ENCODE measurements around the gene SHISA5. TPM values are rescaled to one million over a fixed set of nuclear protein-coding genes. Genes with fewer than 3 reads are reported as not detected.

SHISA5 gene
- total and polyA plus RNA-seq, 2 of the 8 experiments (the other 6 are each of a cell fraction or from before 2014, with no cell fraction given): 196 to 315 TPM

- H3K4me2 ChIP-seq (ENCODE audit: insufficient read depth in 1 of 2, low read depth in 2 of 2, low read length in 2 of 2): no peak overlapping the region
- no peak overlapping the region for H2AK5ac ChIP-seq (ENCODE audit: low read depth, low read length)
- H4K20me1 ChIP-seq (replicated peaks in 1 of 2; ENCODE audit: control insufficient read depth in 1 of 2, insufficient read depth in 2 of 2, low read length in 2 of 2): peaks cover 0 to 2% of the 10 kb centered on the region in 2 experiments
- H3K27me3 ChIP-seq (replicated peaks in 1 of 4; ENCODE audit: control insufficient read depth in 3 of 4, extremely low read depth in 1 of 4, insufficient read depth in 3 of 4, low read length in 3 of 4): peaks cover 0 to 3% (median 0%) of the 10 kb centered on the region in 4 experiments; a peak in 2 of 7 replicates
- ChIA-PET CTCF (ENCODE audit: partially characterized antibody) (interaction anchor here (1.0 to 2.1 kb wide), 5 partner anchors 15 to 65 kb away, joined by 3 to 10 read pairs (median 5); no protein-coding TSS in a partner anchor), POLR2A (ENCODE audit: partially characterized antibody) (interaction anchor here (1.1 to 2.7 kb wide), 2 partner anchors 27 to 35 kb away, joined by 3 to 20 read pairs; a partner anchor contains a TSS)
- DNase-seq (ENCODE audit: low read depth in 1 of 2, low spot score in 2 of 2): peak in 1 of 2 experiments; percentile 42
- H4K5ac ChIP-seq (ENCODE audit: insufficient read length, low read depth, low read length): no peak overlapping the region
- H2BK20ac ChIP-seq (ENCODE audit: low read length): no peak overlapping the region
- 91% methylated on average over 7 of the region's 7 CpGs; no CpG with 5 or more reads in 1 of the 2 experiments for WGBS, 2 experiments (ENCODE audit: extremely low coverage in 1 of 2, insufficient coverage in 1 of 2, insufficient read length in 1 of 2, insufficient replicate concordance in 2 of 2, low coverage in 1 of 2, low lambda C conversion rate in 2 of 2, missing lambda C conversion rate in 1 of 2)
- H2BK12ac ChIP-seq (ENCODE audit: low read depth, low read length): peak overlapping the region; percentile 2; the same call in 1 of the 2 replicates
- H2BK5ac ChIP-seq (ENCODE audit: low read depth, low read length): peak overlapping the region; percentile 18; the same call in 1 of the 2 replicates
- peaks cover 11% of the 10 kb centered on the region; the same call in 1 of the 2 replicates for H3K23me2 ChIP-seq (ENCODE audit: low read depth, low read length)
- H3K4me1 ChIP-seq (replicated peaks in 1 of 4; ENCODE audit: control insufficient read depth in 3 of 4, insufficient read depth in 4 of 4, low read length in 3 of 4): peaks cover 0 to 14% (median 10%) of the 10 kb centered on the region in 4 experiments; a peak in 6 of 7 replicates
- H4K91ac ChIP-seq (replicated peaks; ENCODE audit: insufficient read length, low read length): no peak overlapping the region
- H3K27ac ChIP-seq (ENCODE audit: low read depth, low read length): peak overlapping the region; percentile 30; the same call in 1 of the 2 replicates
- no peak for FAIRE-seq
- H3K4me3 ChIP-seq (ENCODE audit: extremely low read depth in 1 of 4, insufficient read depth in 2 of 4, low read depth in 3 of 4, low read length in 4 of 4): no peak overlapping the region
- peaks cover 0 to 3% of the 10 kb centered on the region in 2 experiments; a peak in 1 of 4 replicates for H3K79me2 ChIP-seq (ENCODE audit: control insufficient read depth in 1 of 2, insufficient read depth in 2 of 2, low read length in 2 of 2)
- no peak overlapping the region for H3K23ac ChIP-seq (ENCODE audit: insufficient read length)
- peaks cover 9% of the 10 kb centered on the region for H3K79me1 ChIP-seq (ENCODE audit: low read depth, low read length)
- no peaks in the 10 kb centered on the region for H3K9me3 ChIP-seq (ENCODE audit: insufficient read depth in 2 of 2, low read depth in 1 of 2, low read length in 1 of 2)
- no peak overlapping the region for H3K4ac ChIP-seq (replicated peaks; ENCODE audit: insufficient read length, low read depth, low read length)
- H2BK120ac ChIP-seq (replicated peaks; ENCODE audit: low read depth, low read length): no peak overlapping the region
- no peak overlapping the region for H3K14ac ChIP-seq (ENCODE audit: insufficient read length)
- H4K8ac ChIP-seq (ENCODE audit: extremely low read depth, insufficient read depth, low read length): peak overlapping the region; percentile 62; the same call in 1 of the 2 replicates
- H2BK15ac ChIP-seq (ENCODE audit: low read length): peak overlapping the region; percentile 65; the same call in 1 of the 2 replicates
- peak overlapping the region in 1 of 4 experiments; percentile 3; a peak in 2 of 7 replicates for H3K9ac ChIP-seq (replicated peaks in 1 of 4; ENCODE audit: extremely low read depth in 1 of 4, low read depth in 3 of 4, low read length in 3 of 4)
- H2AFZ ChIP-seq (ENCODE audit: low read length): no peak overlapping the region
- no peak overlapping the region for H3K18ac ChIP-seq (ENCODE audit: extremely low read depth, low read length)
- H3K36me3 ChIP-seq (ENCODE audit: control insufficient read depth in 2 of 4, insufficient read depth in 4 of 4, low read length in 3 of 4): peaks cover 0 to 13% (median 5%) of the 10 kb centered on the region in 4 experiments; a peak in 4 of 8 replicates
- no peak overlapping the region for H3K56ac ChIP-seq (replicated peaks; ENCODE audit: insufficient read length, low read depth, low read length)
- TF ChIP-seq, protein P1, sequence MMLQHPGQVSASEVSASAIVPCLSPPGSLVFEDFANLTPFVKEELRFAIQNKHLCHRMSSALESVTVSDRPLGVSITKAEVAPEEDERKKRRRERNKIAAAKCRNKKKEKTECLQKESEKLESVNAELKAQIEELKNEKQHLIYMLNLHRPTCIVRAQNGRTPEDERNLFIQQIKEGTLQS (IDR thresholded peaks at IDR 0.05; ENCODE audit: insufficient read depth, low read depth, low read length): no peak
- TF ChIP-seq YY1 (IDR thresholded peaks at IDR 0.05; ENCODE audit: low read depth, low read length) (no peak), PHF8 (conservative IDR thresholded peaks at IDR 0.05; ENCODE audit: low read depth, low read length) (no peak), SAP30 (IDR thresholded peaks at IDR 0.05; ENCODE audit: insufficient read depth, insufficient replicate concordance, low read length) (no peak), CTCF (IDR thresholded peaks at IDR 0.05; ENCODE audit: control extremely low read depth in 1 of 3, insufficient read depth in 1 of 3, low read depth in 1 of 3, low read length in 3 of 3) (no peak), ATF2 (IDR thresholded peaks at IDR 0.05; ENCODE audit: low read length) (no peak), TCF12 (IDR thresholded peaks at IDR 0.05; ENCODE audit: low read depth, low read length) (no peak)
These were observed 2.8 kb downstream of the SHISA5 start for GRCh38 chr3:48501196-48501595.

Data from H1 (cell line).